Measurements from ENCODE around the gene PRKN.

- TF ChIP-seq, protein P1, sequence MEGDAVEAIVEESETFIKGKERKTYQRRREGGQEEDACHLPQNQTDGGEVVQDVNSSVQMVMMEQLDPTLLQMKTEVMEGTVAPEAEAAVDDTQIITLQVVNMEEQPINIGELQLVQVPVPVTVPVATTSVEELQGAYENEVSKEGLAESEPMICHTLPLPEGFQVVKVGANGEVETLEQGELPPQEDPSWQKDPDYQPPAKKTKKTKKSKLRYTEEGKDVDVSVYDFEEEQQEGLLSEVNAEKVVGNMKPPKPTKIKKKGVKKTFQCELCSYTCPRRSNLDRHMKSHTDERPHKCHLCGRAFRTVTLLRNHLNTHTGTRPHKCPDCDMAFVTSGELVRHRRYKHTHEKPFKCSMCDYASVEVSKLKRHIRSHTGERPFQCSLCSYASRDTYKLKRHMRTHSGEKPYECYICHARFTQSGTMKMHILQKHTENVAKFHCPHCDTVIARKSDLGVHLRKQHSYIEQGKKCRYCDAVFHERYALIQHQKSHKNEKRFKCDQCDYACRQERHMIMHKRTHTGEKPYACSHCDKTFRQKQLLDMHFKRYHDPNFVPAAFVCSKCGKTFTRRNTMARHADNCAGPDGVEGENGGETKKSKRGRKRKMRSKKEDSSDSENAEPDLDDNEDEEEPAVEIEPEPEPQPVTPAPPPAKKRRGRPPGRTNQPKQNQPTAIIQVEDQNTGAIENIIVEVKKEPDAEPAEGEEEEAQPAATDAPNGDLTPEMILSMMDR (IDR thresholded peaks at IDR 0.05; ENCODE audit: insufficient read depth, low read length), result no peak
- TF ChIP-seq POLR2AphosphoS5 (IDR thresholded peaks at IDR 0.05; ENCODE audit: low read depth) (no peak), GABPA (IDR thresholded peaks at IDR 0.05; ENCODE audit: low read depth) (no peak), SPI1 (IDR thresholded peaks at IDR 0.05; ENCODE audit: borderline replicate concordance, low read depth) (no peak)
These were observed 1291.3 kb downstream of the PRKN start for GRCh38 chr6:161436106-161436876.
